Endothelial cell of umbilical vein (primary cell): ENCODE data around the gene SLC25A34. TPM values are rescaled to one million over a fixed set of nuclear protein-coding genes. Genes with fewer than 3 reads are reported as not detected.

Experiments
- BruUV-seq: library from RNA; stranded (reverse); fragments of 400-500 nt; replicated peaks from 2 replicates; lab custom pipeline; 2021; lab: Mats Ljungman, UMichigan
- CTCF ChIA-PET: fragments of 300-600, 350-600 bp; sonication (Branson Sonifier 250); formaldehyde crosslinking; loops from one replicate; lab custom pipeline; 2021; ENCODE audit warnings: antibody characterized with exemption, inconsistent platforms; lab: Charles Lee
- POLR2A ChIA-PET: fragments of 300-600, 350-600 bp; sonication (Branson Sonifier 250); formaldehyde crosslinking; loops from one replicate; lab custom pipeline; 2021; ENCODE audit warnings: antibody characterized with exemption, inconsistent platforms; lab: Charles Lee
- DNase-seq: peaks from one replicate; pipeline ENCODE4 v3.0.0-alpha.2; 2011; ENCODE audit warnings: low read depth, low spot score
- FAIRE-seq: peaks from 2 replicates; lab custom pipeline; 2011; peaks lifted over from hg19 to GRCh38; lab: Jason Lieb, UNC
- H2AFZ ChIP-seq: 2 replicates; pipeline ENCODE4 v1.6.0; 2012; ENCODE audit warnings: low read depth, low read length, control low read depth, inconsistent platforms
- H3K27ac ChIP-seq: 2 replicates; pipeline ENCODE4 v1.5.1; 2011; ENCODE audit warnings: low read depth, mild to moderate bottlenecking, control low read depth, low read length, moderate library complexity; ENCODE audit not compliant: insufficient read depth
- H3K27me3 ChIP-seq, 2 experiments: 2 replicates each; pipeline versions ENCODE4 v1.6.0 to v1.6.1; 2011; ENCODE audit warnings: low read length in 2 of 2, mixed read lengths in 1 of 2; ENCODE audit not compliant: control insufficient read depth in 2 of 2, insufficient read depth in 2 of 2
- H3K36me3 ChIP-seq, 2 experiments: 2 replicates in 1 of 2; 3 replicates in 1 of 2; pipeline ENCODE4 v1.5.1; 2011; ENCODE audit warnings: low read length in 2 of 2, mild to moderate bottlenecking in 1 of 2, moderate library complexity in 1 of 2; ENCODE audit not compliant: control insufficient read depth in 2 of 2, insufficient read depth in 2 of 2; ENCODE audit errors: extremely low read depth in 1 of 2
- H3K4me1 ChIP-seq: 3 replicates; pipeline ENCODE4 v1.5.1; 2011; ENCODE audit warnings: mild to moderate bottlenecking, low read length; ENCODE audit not compliant: control insufficient read depth, insufficient read depth; ENCODE audit errors: extremely low read depth
- H3K4me2 ChIP-seq: 2 replicates; pipeline ENCODE4 v1.6.1; 2011; ENCODE audit warnings: low read length, control low read depth, mixed read lengths; ENCODE audit not compliant: insufficient read depth
- H3K4me3 ChIP-seq, 3 experiments: fragments of 200-600 bp in 1 of 3; sonication (generic), shearing (Covaris generic) in 1 of 3; replicated peaks in 1 of 3; 2 replicates each; pipeline ENCODE4 v1.5.1; 2011 to 2016; ENCODE audit warnings: control low read depth in 3 of 3, low read length in 3 of 3, mild to moderate bottlenecking in 2 of 3, inconsistent platforms in 1 of 3, low read depth in 1 of 3, moderate library complexity in 1 of 3; ENCODE audit not compliant: insufficient read depth in 1 of 3
- H3K79me2 ChIP-seq: 2 replicates; pipeline ENCODE4 v1.6.0; 2012; ENCODE audit warnings: low read length, inconsistent platforms; ENCODE audit not compliant: control insufficient read depth, insufficient read depth
- H3K9ac ChIP-seq: replicated peaks from 2 replicates; pipeline ENCODE3; 2011; ENCODE audit warnings: low read length, control low read depth; ENCODE audit not compliant: insufficient read depth; ENCODE audit errors: extremely low read depth
- H3K9me1 ChIP-seq: replicated peaks from 3 replicates; pipeline ENCODE4 v1.6.0; 2011; ENCODE audit warnings: mild to moderate bottlenecking, low read length; ENCODE audit not compliant: control insufficient read depth, insufficient read depth; ENCODE audit errors: extremely low read depth
- H3K9me3 ChIP-seq: replicated peaks from 2 replicates; pipeline ENCODE4 v1.5.1; 2012; ENCODE audit warnings: low read length, inconsistent platforms; ENCODE audit not compliant: control insufficient read depth, insufficient read depth
- H4K20me1 ChIP-seq: replicated peaks from 2 replicates; pipeline ENCODE3; 2011; ENCODE audit warnings: mild to moderate bottlenecking, low read length; ENCODE audit not compliant: control insufficient read depth, insufficient read depth; ENCODE audit errors: extremely low read depth
- EZH2 ChIP-seq: IDR thresholded peaks from 2 replicates; pipeline ENCODE4 v1.6.1; 2012; ENCODE audit warnings: borderline replicate concordance, low read depth, mild to moderate bottlenecking, moderate library complexity, low read length, inconsistent platforms; ENCODE audit not compliant: severe bottlenecking
- FOS ChIP-seq: IDR thresholded peaks from 2 replicates; pipeline ENCODE4 v1.6.1; 2011; ENCODE audit warnings: mild to moderate bottlenecking, low read length, moderate library complexity, borderline replicate concordance; ENCODE audit not compliant: insufficient read depth
- GATA2 ChIP-seq: IDR thresholded peaks from 2 replicates; pipeline ENCODE4 v1.7.0; 2011; ENCODE audit warnings: low read depth, mild to moderate bottlenecking, moderate library complexity, mixed read lengths, low read length; ENCODE audit not compliant: insufficient read length, insufficient read depth
- JUN ChIP-seq: IDR thresholded peaks from 2 replicates; pipeline ENCODE4 v1.6.1; 2011; ENCODE audit warnings: borderline replicate concordance, low read depth; ENCODE audit not compliant: insufficient read length, insufficient read depth
- MAX ChIP-seq: IDR thresholded peaks from 2 replicates; pipeline ENCODE4 v1.6.1; 2011; ENCODE audit not compliant: insufficient read depth, insufficient read length
- MYC ChIP-seq: IDR thresholded peaks from one replicate; pipeline ENCODE4 v1.6.1; 2011; ENCODE audit warnings: mild to moderate bottlenecking, low read depth, low read length
- POLR2A ChIP-seq: IDR thresholded peaks from 2 replicates; pipeline ENCODE4 v1.6.1; 2012; ENCODE audit warnings: low read depth, mild to moderate bottlenecking, control low read depth, low read length
- POLR2AphosphoS5 ChIP-seq: IDR thresholded peaks from 2 replicates; pipeline ENCODE4 v1.6.1; 2012; ENCODE audit warnings: low read depth, mild to moderate bottlenecking, control low read depth, low read length, moderate library complexity; ENCODE audit not compliant: insufficient read depth
- dilution Hi-C: fragments of 300-500 bp; cut with MboI; formaldehyde crosslinking; loops from one replicate; pipeline ENCODE4 v1.15.0; 2019; ENCODE audit warnings: low sequenced_read_pairs; ENCODE audit not compliant: extremely low pct_ligation_motif_present
- intact Hi-C: fragments of 100-400 bp; cut with micrococcal nuclease; formaldehyde crosslinking; loops from one replicate; pipeline ENCODE4 v1.10.0; 2022
- polyA plus RNA-seq, 4 experiments: library from polyadenylated mRNA; depleted of rRNA in 3 of 4; stranded (reverse) in 3 of 4; unstranded in 1 of 4; fragments of >200 nt; gene quantifications; 2 replicates each; pipeline versions ENCODE4 v1.2.1 to v1.2.3, GENCODE V29; 2011 to 2012; ENCODE audit warnings: missing spikeins in 1 of 4
- total RNA-seq: library from RNA; stranded (reverse); gene quantifications from 2 replicates; pipeline ENCODE4 v1.2.3, GENCODE V29; 2021
- TF ChIP-seq, protein P1 (sequence below), 2 donors: IDR thresholded peaks; 1 replicate in 1 of 2; 2 replicates in 1 of 2; pipeline ENCODE4 v1.5.1; 2011; ENCODE audit warnings: low read length in 2 of 2, mild to moderate bottlenecking in 2 of 2, moderate library complexity in 2 of 2, control low read depth in 1 of 2, inconsistent platforms in 1 of 2, low read depth in 1 of 2; ENCODE audit not compliant: insufficient read depth in 1 of 2; ENCODE audit errors: extremely low read depth in 1 of 2

Gene SLC25A34
- total and polyA plus RNA-seq, 2 donors (not counting 3 experiments of a cell fraction or from before 2014, with no cell fraction given): 0.90 to 1.1 TPM

GRCh38 chr1:15700508-15700907 lies 35.5 kb upstream of the SLC25A34 start:
- Histone ChIP-seq H2AFZ (no peak overlapping the region), H3K9ac (no peak overlapping the region), H3K9me1 (no peaks in the 10 kb centered on the region), H3K4me1 (peaks cover 4% of the 10 kb centered on the region), H3K9me3 (no peaks in the 10 kb centered on the region), H3K79me2 (peaks cover 37% of the 10 kb centered on the region), H3K36me3 (peaks cover 0 to 2% of the 10 kb centered on the region in 2 experiments), H3K27me3 (no peaks in the 10 kb centered on the region), H3K4me2 (no peak overlapping the region), H4K20me1 (peaks cover 2% of the 10 kb centered on the region), H3K27ac (no peak overlapping the region), H3K4me3 (no peak overlapping the region)
- dilution Hi-C loops: no loop called here
- intact Hi-C loops: no loop called here
- DNase-seq (no peak), FAIRE-seq (no peak)
- ChIA-PET POLR2A (no interaction called here), CTCF (no interaction called here)
- TF ChIP-seq JUN: no peak
- TF ChIP-seq POLR2A: no peak
- no peak for TF ChIP-seq MAX
- no peak for TF ChIP-seq GATA2
- BruUV-seq: no TSS peak

- no peak for FAIRE-seq
- peaks cover 38% of the 10 kb centered on the region for H3K79me2 ChIP-seq
These were observed 34.3 kb upstream of the SLC25A34 start for GRCh38 chr1:15701784-15702183.

More at GRCh38 chr1:15701784-15702183, 34.3 kb upstream of the SLC25A34 start:
- H2AFZ ChIP-seq: no peak overlapping the region
- H3K4me2 ChIP-seq: no peak overlapping the region
- peaks cover 4% of the 10 kb centered on the region for H3K4me1 ChIP-seq
- peaks cover 2% of the 10 kb centered on the region for H4K20me1 ChIP-seq
- POLR2A ChIA-PET: no interaction called here
- H3K9me1 ChIP-seq: no peaks in the 10 kb centered on the region
- H3K9ac ChIP-seq: no peak overlapping the region
- intact Hi-C loops (no loop called here), dilution Hi-C loops (no loop called here)
- no peaks in the 10 kb centered on the region for H3K9me3 ChIP-seq
- H3K4me3 ChIP-seq: no peak overlapping the region
- CTCF ChIA-PET: interaction anchor here (1.4 kb wide), 1 partner anchor 17 kb away, joined by 3 read pairs; no protein-coding TSS in a partner anchor
- H3K36me3 ChIP-seq: peaks cover 0 to 4% of the 10 kb centered on the region in 2 experiments
- DNase-seq: no peak
- no TSS peak for BruUV-seq
- no peak overlapping the region for H3K27ac ChIP-seq
- no peaks in the 10 kb centered on the region for H3K27me3 ChIP-seq
- TF ChIP-seq FOS (no peak), MYC (no peak), MAX (no peak), EZH2 (no peak), GATA2 (no peak), POLR2AphosphoS5 (no peak), POLR2A (no peak), JUN (no peak)
- TF ChIP-seq, protein P1, sequence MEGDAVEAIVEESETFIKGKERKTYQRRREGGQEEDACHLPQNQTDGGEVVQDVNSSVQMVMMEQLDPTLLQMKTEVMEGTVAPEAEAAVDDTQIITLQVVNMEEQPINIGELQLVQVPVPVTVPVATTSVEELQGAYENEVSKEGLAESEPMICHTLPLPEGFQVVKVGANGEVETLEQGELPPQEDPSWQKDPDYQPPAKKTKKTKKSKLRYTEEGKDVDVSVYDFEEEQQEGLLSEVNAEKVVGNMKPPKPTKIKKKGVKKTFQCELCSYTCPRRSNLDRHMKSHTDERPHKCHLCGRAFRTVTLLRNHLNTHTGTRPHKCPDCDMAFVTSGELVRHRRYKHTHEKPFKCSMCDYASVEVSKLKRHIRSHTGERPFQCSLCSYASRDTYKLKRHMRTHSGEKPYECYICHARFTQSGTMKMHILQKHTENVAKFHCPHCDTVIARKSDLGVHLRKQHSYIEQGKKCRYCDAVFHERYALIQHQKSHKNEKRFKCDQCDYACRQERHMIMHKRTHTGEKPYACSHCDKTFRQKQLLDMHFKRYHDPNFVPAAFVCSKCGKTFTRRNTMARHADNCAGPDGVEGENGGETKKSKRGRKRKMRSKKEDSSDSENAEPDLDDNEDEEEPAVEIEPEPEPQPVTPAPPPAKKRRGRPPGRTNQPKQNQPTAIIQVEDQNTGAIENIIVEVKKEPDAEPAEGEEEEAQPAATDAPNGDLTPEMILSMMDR (IDR thresholded peaks at IDR 0.05; ENCODE audit: extremely low read depth in 1 of 2, insufficient read depth in 1 of 2, low read depth in 1 of 2, low read length in 2 of 2): no peak
